Measurements from ENCODE around the gene KRT71.

The KRT71 gene

DNA sequence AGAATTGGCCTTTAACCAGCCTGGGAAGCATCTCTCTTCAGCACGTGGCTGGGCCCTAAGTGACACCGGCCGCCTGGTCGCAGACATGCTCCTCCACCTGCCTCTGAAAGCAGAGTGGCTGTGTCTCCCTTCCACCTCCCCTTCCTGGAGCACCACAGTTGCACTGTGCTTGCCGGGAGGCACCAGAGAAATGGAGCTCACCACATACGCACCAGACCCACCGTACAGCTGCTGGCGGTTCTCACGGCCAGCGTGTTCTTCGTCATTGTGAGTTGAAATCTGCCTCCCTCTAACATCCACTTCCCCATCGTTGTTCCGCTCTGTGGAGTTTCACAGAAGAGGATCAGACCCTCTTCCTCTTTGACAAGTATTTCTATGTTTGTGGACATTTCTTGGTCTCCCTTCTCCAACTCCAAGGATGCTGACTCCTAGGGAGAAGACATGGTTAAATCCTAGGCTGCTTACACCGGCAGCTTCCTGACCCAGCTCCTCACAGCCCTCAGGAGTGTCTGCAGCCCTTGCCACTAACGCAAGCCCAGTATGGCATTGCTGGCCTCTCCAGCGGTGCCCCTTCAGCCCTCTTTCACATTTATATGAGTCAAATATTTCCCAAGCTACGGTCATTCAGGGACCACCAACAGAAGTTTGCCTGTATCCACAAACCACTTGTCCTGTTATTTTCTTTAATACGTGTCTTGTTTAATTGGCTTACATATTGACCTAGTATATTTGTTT, 21.2 kb downstream of the KRT71 start:
- TF ChIP-seq MAX (IDR thresholded peaks at IDR 0.05; ENCODE audit: low read depth, low read length) (no peak), MYC (IDR thresholded peaks at IDR 0.05; ENCODE audit: low read depth, low read length) (no peak), POLR2A (IDR thresholded peaks at IDR 0.05; ENCODE audit: extremely low read depth, insufficient read length) (no peak), CTCF (IDR thresholded peaks at IDR 0.05; ENCODE audit: low read depth, low read length) (no peak)
- no peak for DNase-seq (ENCODE audit: low read depth)
- H3K4me3 ChIP-seq (ENCODE audit: low read depth, low read length): no peak overlapping the region

DNA sequence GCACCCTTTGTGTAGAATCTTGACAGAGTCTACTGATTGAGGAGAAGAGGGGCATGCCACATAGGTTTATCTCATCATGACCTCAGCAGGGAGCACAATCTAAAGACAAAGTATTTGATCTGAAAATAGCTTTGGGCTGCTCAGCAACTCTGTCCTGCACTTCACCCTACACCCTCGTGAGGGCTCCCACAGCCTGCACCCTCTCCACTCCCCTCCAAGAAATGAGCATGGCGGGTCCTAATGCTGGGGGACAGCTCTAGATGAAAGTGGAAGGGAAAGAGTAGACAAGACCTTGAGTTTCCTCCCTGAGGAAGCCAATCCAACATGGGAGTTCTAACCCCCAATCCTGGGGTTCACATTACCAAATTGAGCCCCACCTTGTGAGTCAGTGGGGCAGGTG, 22.0 kb downstream of the KRT71 start:
- H3K4me3 ChIP-seq (ENCODE audit: low read depth, low read length): no peak overlapping the region
- DNase-seq (ENCODE audit: low read depth): no peak
- TF ChIP-seq CTCF (IDR thresholded peaks at IDR 0.05; ENCODE audit: low read depth, low read length) (no peak), MAX (IDR thresholded peaks at IDR 0.05; ENCODE audit: low read depth, low read length) (no peak), MYC (IDR thresholded peaks at IDR 0.05; ENCODE audit: low read depth, low read length) (no peak), POLR2A (IDR thresholded peaks at IDR 0.05; ENCODE audit: extremely low read depth, insufficient read length) (no peak)

- no peak for TF ChIP-seq POLR2A (IDR thresholded peaks at IDR 0.05; ENCODE audit: extremely low read depth, insufficient read length)
- no peak for TF ChIP-seq CTCF (IDR thresholded peaks at IDR 0.05; ENCODE audit: low read depth, low read length)
- H3K4me3 ChIP-seq (ENCODE audit: low read depth, low read length): no peak overlapping the region
- DNase-seq (ENCODE audit: low read depth): no peak
These were observed 22.6 kb downstream of the KRT71 start for GRCh38 chr12:52530366-52530765.

DNA sequence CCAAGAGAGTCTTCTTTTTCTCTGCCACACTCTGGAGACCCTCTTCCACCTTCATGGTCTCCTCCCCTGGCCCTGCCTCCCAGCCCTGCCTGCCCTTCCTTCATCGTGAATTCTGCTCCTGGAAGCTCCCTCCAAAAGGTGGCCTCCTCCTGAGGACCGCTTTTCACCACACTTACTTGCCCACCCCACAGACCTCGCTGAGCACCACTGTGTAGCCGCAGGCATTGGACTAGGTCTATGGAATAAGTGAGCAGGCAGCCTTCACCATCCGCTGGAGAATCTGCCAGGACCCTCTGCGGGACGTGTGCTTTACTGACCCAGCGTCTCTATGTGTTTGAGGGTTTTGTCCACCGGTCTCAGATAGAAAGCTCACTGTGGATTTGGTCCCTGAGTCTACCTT, 23.1 kb downstream of the KRT71 start:
- TF ChIP-seq CTCF (IDR thresholded peaks at IDR 0.05; ENCODE audit: low read depth, low read length) (no peak), MAX (IDR thresholded peaks at IDR 0.05; ENCODE audit: low read depth, low read length) (no peak), MYC (IDR thresholded peaks at IDR 0.05; ENCODE audit: low read depth, low read length) (no peak), POLR2A (IDR thresholded peaks at IDR 0.05; ENCODE audit: extremely low read depth, insufficient read length) (no peak)
- H3K4me3 ChIP-seq (ENCODE audit: low read depth, low read length): no peak overlapping the region
- DNase-seq (ENCODE audit: low read depth): no peak

- no peak overlapping the region for H3K4me3 ChIP-seq (ENCODE audit: low read depth, low read length)
- TF ChIP-seq POLR2A (IDR thresholded peaks at IDR 0.05; ENCODE audit: extremely low read depth, insufficient read length): no peak
- TF ChIP-seq MYC (IDR thresholded peaks at IDR 0.05; ENCODE audit: low read depth, low read length): no peak
- TF ChIP-seq MAX (IDR thresholded peaks at IDR 0.05; ENCODE audit: low read depth, low read length): no peak
- TF ChIP-seq CTCF (IDR thresholded peaks at IDR 0.05; ENCODE audit: low read depth, low read length): no peak
- DNase-seq (ENCODE audit: low read depth): no peak
These were observed 23.5 kb downstream of the KRT71 start for GRCh38 chr12:52529417-52529816.
